ENCODE data around the gene RAMACL.

Gene RAMACL

DNA sequence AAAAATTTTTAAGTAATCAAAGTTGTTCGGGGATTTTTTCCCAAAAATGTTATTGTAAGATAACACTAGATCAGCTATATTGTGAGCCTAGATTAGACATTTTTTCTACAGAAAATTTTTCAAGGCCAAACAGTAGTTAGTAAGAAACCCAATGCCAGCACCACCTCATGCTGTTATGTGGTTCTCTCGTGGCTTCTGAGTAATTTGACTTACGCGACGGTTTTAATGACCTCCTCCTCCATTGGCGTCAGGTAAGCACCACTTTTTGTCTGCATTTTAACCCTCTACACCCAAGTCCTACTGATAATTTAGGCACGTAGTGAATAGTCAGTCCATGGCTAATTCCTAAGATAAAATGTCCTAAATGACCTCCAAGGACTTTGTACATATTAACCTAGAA is 30.9 kb upstream of the RAMACL start:
- DNase-seq (ENCODE audit: low read depth), result no peak

DNA sequence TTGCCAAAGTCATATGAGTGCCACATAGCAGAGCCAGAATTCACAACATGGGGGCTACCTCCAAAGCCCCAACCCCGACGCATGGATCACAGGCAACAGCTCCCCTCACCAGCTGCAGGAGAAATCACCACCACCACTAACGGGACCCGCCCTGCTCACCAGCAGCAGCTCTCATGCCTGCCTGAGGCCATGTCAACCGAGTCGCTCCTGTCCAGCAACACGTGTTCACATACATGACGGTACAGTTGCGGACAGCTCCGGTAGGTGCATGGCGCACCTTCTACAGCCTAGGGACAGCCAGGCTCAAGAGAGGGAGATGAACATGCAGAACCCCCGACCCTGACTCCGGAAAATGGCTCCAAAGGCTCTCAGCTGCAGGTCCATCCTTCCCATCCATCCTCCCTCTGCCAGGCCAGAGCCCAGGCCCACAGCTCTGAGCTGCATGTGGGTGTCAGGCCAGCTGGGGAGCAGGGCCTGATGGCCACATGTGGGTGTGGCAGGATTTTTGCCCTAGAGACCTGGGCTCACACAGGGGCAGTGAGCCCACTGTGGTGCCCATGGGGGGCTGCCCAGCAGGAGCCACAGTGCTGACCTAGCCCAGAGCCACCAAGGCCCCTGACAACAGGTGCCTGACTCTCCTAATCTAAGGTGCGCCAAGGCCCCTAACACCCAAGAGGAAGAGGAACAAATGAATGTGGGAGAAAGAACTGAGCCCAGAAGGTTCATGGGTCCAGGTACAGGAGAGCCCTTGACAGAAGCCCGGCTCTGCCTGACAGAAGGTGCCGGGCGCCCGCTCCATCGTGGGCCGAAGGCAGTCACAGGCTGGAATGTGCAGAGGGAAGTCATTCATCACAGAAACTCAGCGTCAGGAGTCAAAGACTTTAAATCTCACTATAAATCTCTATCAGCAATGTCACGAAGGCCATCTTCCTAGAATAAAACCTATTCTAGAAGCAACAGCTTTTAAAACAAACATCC is 30.1 kb upstream of the RAMACL start:
- DNase-seq (ENCODE audit: low read depth), result no peak

GRCh38 chr6:166615059-166615770 is 28.7 kb upstream of the RAMACL start:
- DNase-seq (ENCODE audit: low read depth), result no peak

GRCh38 chr6:166614589-166614988 is 28.1 kb upstream of the RAMACL start:
- DNase-seq (ENCODE audit: low read depth), result no peak

GRCh38 chr6:166614171-166614583 is 27.7 kb upstream of the RAMACL start:
- DNase-seq (ENCODE audit: low read depth), result no peak

DNA sequence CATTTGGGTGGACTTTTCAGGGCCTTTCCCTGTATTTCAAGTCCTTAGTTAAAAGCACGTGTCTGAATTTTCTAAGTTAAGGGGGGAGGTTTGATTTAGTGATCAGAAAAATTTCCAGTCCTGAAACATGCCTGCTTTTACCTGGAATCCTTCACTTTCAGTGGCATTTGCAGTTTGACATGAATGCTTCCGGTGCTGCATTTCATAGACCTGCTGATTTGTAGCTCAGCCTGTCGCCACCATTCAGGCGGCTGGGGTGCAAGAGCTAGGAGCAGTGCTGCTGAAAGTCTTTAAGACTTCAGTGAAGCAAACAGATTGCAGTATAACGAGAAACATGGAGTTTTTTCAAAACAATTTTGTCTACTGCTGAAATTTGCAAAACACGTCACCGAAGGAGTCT is 26.5 kb upstream of the RAMACL start:
- DNase-seq (ENCODE audit: low read depth), result no peak

GRCh38 chr6:166612471-166612881 is 26.0 kb upstream of the RAMACL start:
- no peak for DNase-seq (ENCODE audit: low read depth)

- DNase-seq (ENCODE audit: low read depth), result no peak
Measured at GRCh38 chr6:166611631-166612030, 25.2 kb upstream of the RAMACL start.

- DNase-seq (ENCODE audit: low read depth), result no peak
Measured at GRCh38 chr6:166610069-166610468, 23.6 kb upstream of the RAMACL start.

DNA sequence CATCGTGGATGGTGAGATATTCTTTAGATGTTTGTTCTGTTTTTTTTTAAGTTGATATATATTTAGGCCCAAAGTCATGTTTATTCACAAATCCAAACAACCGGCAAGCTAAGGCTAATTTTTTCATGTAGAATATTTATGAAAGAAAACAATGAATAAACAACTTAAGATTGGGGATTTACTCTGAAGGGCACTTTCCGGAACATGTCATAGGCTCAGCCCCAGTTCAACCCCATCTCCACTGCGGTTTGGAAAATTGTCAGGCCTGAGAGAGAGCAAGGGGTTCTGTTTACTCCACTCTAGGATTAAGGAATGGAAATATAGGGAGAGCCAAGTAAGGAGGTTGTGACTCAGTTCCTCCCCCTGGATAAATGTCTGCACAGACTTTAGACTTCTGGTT is 22.3 kb upstream of the RAMACL start:
- no peak for DNase-seq (ENCODE audit: low read depth)

- DNase-seq (ENCODE audit: low read depth), result no peak
Measured at GRCh38 chr6:166605752-166606151, 19.3 kb upstream of the RAMACL start.

DNA sequence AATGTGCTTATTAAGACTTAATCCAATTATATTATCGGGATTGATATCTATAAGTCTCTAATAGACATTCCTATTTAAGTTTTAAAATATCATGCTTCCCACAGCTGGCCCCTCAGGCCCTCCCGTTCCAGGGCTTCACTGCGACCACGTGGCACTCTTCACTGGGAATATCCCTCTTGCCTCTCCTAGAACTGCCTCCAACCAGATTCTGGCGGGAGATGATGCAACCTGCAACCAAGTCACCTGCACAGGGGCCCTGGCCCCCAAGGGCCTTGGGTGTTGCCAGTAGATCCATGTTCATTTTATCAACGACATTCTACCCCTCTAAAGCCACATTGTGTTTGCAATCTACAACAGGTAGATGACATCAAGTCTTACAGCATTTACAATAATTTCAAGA is 18.4 kb upstream of the RAMACL start:
- no peak for DNase-seq (ENCODE audit: low read depth)

DNA sequence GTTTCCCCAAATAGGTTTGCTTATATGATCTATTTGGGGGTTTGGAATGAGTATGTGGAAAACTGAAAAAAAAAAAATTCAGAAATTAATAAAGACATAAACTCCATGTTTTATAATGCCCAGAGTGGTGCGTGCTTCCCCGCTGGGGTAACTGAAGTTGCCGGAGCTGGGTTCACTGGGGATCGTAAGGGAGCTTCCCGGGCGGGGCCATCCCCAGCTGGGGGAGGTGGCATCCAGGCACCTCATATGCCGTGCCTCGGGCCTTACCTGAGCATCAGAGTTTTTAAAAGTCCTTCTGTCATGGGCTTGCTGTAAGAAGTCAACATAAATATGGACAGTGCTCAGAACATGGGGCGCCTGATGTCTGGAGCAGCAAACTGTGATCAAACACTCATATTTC is 17.9 kb upstream of the RAMACL start:
- no peak for DNase-seq (ENCODE audit: low read depth)

- no peak for DNase-seq (ENCODE audit: low read depth)
Measured at GRCh38 chr6:166603043-166603690, 16.7 kb upstream of the RAMACL start.

DNA sequence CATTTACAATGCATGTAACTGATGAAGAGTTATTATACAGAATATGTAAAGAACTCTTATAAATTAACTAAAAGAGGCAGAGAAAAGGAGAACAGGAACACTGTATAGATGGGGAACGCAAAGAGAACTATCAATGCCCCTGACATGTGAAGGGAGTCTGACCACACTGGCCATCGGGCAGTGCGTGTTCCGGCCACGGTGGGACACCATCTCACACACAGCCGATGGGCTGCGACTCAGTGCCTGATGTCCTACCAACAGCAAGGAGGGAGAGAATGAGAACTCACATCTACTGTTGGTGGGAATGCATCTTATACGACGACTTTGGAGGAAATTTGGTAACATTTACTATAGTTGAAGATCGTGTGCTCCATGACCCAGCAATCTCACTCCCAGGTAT is 15.5 kb upstream of the RAMACL start:
- DNase-seq (ENCODE audit: low read depth), result no peak

GRCh38 chr6:166600931-166601330 is 14.5 kb upstream of the RAMACL start:
- DNase-seq (ENCODE audit: low read depth), result no peak

DNA sequence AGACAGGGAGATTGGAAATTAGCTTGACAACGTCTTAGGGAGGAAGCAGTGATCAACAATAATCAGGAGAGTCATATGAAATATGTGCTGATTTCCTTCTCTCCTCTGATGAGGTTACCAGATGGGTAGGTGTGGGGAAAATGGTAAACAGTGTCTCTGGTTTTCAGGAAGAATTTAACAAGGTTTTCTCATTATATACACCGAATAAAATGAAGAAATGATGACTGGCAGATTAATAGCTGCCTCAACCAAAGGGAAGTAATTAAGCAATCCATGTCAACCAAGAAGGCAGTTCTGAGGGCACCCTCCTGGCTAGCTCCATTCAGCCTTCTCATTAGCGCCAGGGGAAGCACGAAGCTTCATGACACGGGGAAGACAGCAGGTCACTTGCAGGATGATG is 12.7 kb upstream of the RAMACL start:
- no peak for DNase-seq (ENCODE audit: low read depth)

- no peak for DNase-seq (ENCODE audit: low read depth)
Measured at GRCh38 chr6:166598441-166599138, 12.1 kb upstream of the RAMACL start.

- no peak for DNase-seq (ENCODE audit: low read depth)
Measured at GRCh38 chr6:166597711-166598440, 11.4 kb upstream of the RAMACL start.

- no peak for DNase-seq (ENCODE audit: low read depth)
Measured at GRCh38 chr6:166596776-166597507, 10.5 kb upstream of the RAMACL start.

GRCh38 chr6:166595949-166596348 is 9.5 kb upstream of the RAMACL start:
- no peak for DNase-seq (ENCODE audit: low read depth)

All from stimulated activated CD8-positive, alpha-beta memory T cell treated with anti-CD3 and anti-CD28 coated beads, Interleukin-15, amount 100 ng/mL, for 1 hour (primary cell).